Brain microvascular endothelial cell (primary cell): ENCODE results near the gene SNED1.

ENCODE experiments used
- DNase-seq: peaks from one replicate; pipeline ENCODE4 v3.0.0-alpha.2; 2020
- H3K27ac ChIP-seq: fragments of 250-450 bp; sonication (Bioruptor Pico); 2 replicates; pipeline ENCODE4 v1.5.1; 2020; ENCODE audit warnings: mild to moderate bottlenecking, moderate library complexity
- H3K27me3 ChIP-seq: fragments of 250-450 bp; sonication (Bioruptor Pico); replicated peaks from 2 replicates; pipeline ENCODE4 v1.5.1; 2020; ENCODE audit warnings: mild to moderate bottlenecking
- H3K36me3 ChIP-seq: fragments of 250-450 bp; sonication (Bioruptor Pico); replicated peaks from 2 replicates; pipeline ENCODE4 v1.5.1; 2020; ENCODE audit warnings: mild to moderate bottlenecking
- H3K4me3 ChIP-seq: 2 replicates; pipeline ENCODE4 v1.5.1; 2011; ENCODE audit warnings: low read depth, mild to moderate bottlenecking, control low read depth, low read length, moderate library complexity
- CTCF ChIP-seq: IDR thresholded peaks from 2 replicates; pipeline ENCODE4 v1.5.1; 2011; ENCODE audit warnings: low read depth, mild to moderate bottlenecking, moderate library complexity, low read length, control low read depth, inconsistent platforms; ENCODE audit errors: missing control alignments
- in situ Hi-C: cut with HindIII; loops from 2 replicates; pipeline ENCODE4 v1.10.0; 2017; ENCODE audit warnings: low sequenced_read_pairs, low pct_ligation_motif_present

SNED1 gene

GRCh38 chr2:241081190-241081642 lies 82.8 kb downstream of the SNED1 start:
- H3K27ac ChIP-seq, result no peak overlapping the region
- DNase-seq, result no peak
- H3K27me3 ChIP-seq, result no peaks in the 10 kb centered on the region
- in situ Hi-C loops, result loop anchor here (25.0 kb wide), 1 partner anchor 244 kb away; no protein-coding TSS in a partner anchor
- no peaks in the 10 kb centered on the region for H3K36me3 ChIP-seq
- no peak for TF ChIP-seq CTCF
- no peak overlapping the region for H3K4me3 ChIP-seq

DNA sequence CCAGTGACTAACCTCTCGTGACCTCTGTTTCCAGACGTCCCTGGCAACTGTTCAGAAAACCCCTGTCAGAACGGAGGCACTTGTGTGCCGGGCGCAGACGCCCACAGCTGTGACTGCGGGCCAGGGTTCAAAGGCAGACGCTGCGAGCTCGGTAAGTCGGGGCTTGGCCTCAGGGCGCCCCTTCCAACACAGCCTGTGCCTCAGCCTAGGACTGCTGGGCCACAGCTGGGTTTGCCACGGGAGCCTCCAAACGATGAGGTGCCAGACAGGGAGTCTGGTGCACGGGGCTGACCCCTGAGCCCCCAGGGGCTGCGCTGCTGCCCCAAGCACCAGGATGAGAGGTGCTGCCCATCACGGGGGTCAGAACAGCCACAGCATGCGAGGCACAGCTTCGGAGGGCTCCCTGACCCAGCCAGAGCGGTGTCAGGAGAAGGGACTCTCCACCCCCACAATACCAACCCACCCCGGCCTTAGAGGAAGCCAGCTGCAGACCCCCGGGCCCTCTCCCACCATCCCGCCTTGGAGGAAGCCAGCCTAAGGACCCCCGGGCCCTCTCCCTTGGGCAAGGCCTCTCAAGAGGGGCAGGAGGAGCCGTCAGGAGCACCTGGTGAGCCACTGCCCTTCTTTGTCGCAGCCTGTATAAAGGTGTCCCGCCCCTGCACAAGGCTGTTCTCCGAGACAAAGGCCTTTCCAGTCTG lies 83.4 kb downstream of the SNED1 start:
- H3K27ac ChIP-seq, result no peak overlapping the region
- H3K36me3 ChIP-seq, result no peaks in the 10 kb centered on the region
- DNase-seq, result no peak
- in situ Hi-C loops, result loop anchor here (25.0 kb wide), 1 partner anchor 244 kb away; no protein-coding TSS in a partner anchor
- no peak for TF ChIP-seq CTCF
- H3K27me3 ChIP-seq, result no peaks in the 10 kb centered on the region
- H3K4me3 ChIP-seq, result no peak overlapping the region

- no peak for DNase-seq
- Histone ChIP-seq H3K36me3 (peaks cover 3% of the 10 kb centered on the region), H3K27me3 (no peaks in the 10 kb centered on the region), H3K4me3 (no peak overlapping the region), H3K27ac (no peak overlapping the region)
- in situ Hi-C loops, result loop anchor here (25.0 kb wide), 1 partner anchor 245 kb away; no protein-coding TSS in a partner anchor
- no peak for TF ChIP-seq CTCF
Measured at GRCh38 chr2:241082341-241083090, 84.1 kb downstream of the SNED1 start.

- in situ Hi-C loops, result loop anchor here (25.0 kb wide), 1 partner anchor 246 kb away; no protein-coding TSS in a partner anchor
- DNase-seq, result no peak
- no peaks in the 10 kb centered on the region for H3K27me3 ChIP-seq
- H3K27ac ChIP-seq, result no peak overlapping the region
- TF ChIP-seq CTCF, result no peak
- no peak overlapping the region for H3K4me3 ChIP-seq
- H3K36me3 ChIP-seq, result peaks cover 9% of the 10 kb centered on the region
Measured at GRCh38 chr2:241083091-241083415, 84.6 kb downstream of the SNED1 start.

DNA sequence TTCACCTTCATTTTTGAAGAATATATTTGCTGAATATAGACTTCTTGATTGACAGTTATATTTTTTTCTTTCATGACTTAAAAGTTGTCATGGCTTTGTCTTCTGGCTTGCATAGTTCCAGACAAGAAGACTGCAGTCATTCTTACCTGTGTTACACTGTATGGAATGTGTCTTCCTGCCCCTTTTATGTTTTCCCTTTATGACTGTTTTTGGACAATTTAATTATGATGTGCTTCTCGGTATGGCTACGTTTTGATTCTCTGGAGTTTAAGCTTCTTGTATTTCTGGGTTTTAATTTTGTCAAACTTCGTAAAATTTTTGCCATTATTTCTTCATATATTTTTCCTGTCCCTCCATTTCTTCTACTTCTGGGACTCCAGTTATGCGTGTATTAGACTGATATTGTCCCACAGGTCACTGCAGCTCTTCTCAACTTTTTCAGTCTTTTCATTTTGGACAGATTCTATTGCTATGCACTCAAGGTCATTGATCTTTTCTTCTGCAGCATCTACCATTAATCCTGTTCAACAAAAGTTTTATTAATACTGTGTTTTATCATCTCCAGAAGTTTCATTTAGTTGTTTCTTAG lies 86.5 kb downstream of the SNED1 start:
- peaks cover 24% of the 10 kb centered on the region for H3K36me3 ChIP-seq
- H3K27ac ChIP-seq, result no peak overlapping the region
- DNase-seq, result no peak
- TF ChIP-seq CTCF, result no peak
- H3K27me3 ChIP-seq, result no peaks in the 10 kb centered on the region
- no peak overlapping the region for H3K4me3 ChIP-seq
- in situ Hi-C loops, result loop anchor here (25.0 kb wide), 1 partner anchor 248 kb away; no protein-coding TSS in a partner anchor
